Activated T-helper 2 cell treated with anti-CD3 and anti-CD28 coated beads, Interferon-gamma antibody, Interleukin-2, Interleukin-4, amounts not matched to agents 10 μg/mL and 5 μg/mL and 100 μg/mL, durations not matched to agents 14 hours and 24 hours and 36 hours (primary cell): ENCODE data around the gene CFAP57. TPM values are rescaled to one million over a fixed set of nuclear protein-coding genes. Genes with fewer than 3 reads are reported as not detected.
"Not testable (repeated sequence)": the region's sequence is repeated elsewhere in the genome, so short reads cannot be mapped to it uniquely, and the experiment has no call there.

Experiments
- DNase-seq: peaks from one replicate; pipeline ENCODE4 v3.0.0; 2021; ENCODE audit warnings: low spot score
- H3K27ac Mint-ChIP-seq: one replicate; pipeline ENCODE4 v1.8.0; 2021; ENCODE audit warnings: mixed read lengths
- H3K27me3 Mint-ChIP-seq: one replicate; pipeline ENCODE4 v1.8.0; 2021; ENCODE audit warnings: low read depth, mixed read lengths
- H3K36me3 Mint-ChIP-seq: one replicate; pipeline ENCODE4 v1.8.0; 2021; ENCODE audit warnings: low read depth, mixed read lengths
- H3K4me1 Mint-ChIP-seq: one replicate; pipeline ENCODE4 v1.8.0; 2021; ENCODE audit warnings: low read depth, mixed read lengths
- H3K4me3 Mint-ChIP-seq: one replicate; pipeline ENCODE4 v1.8.0; 2021; ENCODE audit warnings: low read depth, mild to moderate bottlenecking, moderate library complexity, mixed read lengths
- H3K9me3 Mint-ChIP-seq: one replicate; pipeline ENCODE4 v1.8.0; 2021; ENCODE audit warnings: mixed read lengths
- intact Hi-C: fragments of 100-400 bp; cut with micrococcal nuclease; formaldehyde crosslinking; loops from one replicate; pipeline ENCODE4 v1.15.1; 2023
- total RNA-seq: library from RNA; stranded (reverse); gene quantifications from 2 replicates; pipeline ENCODE4 v1.2.3, GENCODE V29; 2022

The CFAP57 gene
- total RNA-seq, 1 donor from 2014 or later, result 0.11 TPM

DNA sequence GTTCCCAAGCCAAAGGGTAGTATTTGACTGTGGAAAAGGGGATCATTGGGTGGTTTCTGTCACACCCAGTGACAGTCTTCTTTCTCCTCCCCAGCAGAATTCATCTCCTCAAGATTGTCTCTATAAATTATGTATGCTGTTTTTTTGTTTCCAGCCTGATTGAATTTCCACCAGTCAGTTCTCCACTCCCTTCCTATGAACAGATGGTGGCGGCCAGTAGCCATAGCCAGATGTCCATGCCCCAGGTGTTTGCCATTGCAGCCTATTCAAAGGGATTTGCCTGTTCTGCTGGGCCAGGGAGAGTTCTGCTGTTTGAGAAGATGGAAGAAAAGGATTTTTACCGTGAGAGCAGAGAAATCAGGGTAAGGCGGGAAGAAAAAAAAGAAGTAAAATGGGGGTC lies 12.9 kb downstream of the CFAP57 start:
- Mint-ChIP-seq H3K27me3 (peaks cover 13% of the 10 kb centered on the region), H3K4me1 (no peaks in the 10 kb centered on the region), H3K27ac (no peak overlapping the region), H3K9me3 (no peaks in the 10 kb centered on the region), H3K4me3 (no peak overlapping the region), H3K36me3 (no peaks in the 10 kb centered on the region)
- intact Hi-C loops, result no loop called here
- DNase-seq, result no peak

DNA sequence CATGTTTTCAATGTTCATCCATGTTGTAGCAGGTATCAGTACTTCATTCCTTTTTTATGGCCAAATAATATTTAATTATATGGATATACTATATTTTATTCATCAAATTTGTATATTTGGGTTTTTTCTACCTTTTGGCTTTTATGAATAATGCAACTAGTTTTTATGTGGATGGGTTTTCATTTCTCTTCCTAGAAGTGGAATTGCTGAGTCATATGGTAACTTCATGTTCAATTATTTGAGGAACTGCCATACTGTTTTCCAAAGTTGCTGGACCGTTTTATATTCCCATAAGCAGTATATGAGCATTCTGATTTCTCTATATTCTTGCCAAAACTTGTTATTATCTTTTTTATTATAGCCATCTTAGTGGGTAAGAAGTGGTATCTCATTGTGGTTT lies 16.0 kb downstream of the CFAP57 start:
- H3K36me3 Mint-ChIP-seq, result no peaks in the 10 kb centered on the region
- H3K27me3 Mint-ChIP-seq, result peaks cover 15% of the 10 kb centered on the region
- no peak overlapping the region for H3K27ac Mint-ChIP-seq
- H3K4me1 Mint-ChIP-seq, result no peaks in the 10 kb centered on the region
- intact Hi-C loops, result no loop called here
- no peak overlapping the region for H3K4me3 Mint-ChIP-seq
- H3K9me3 Mint-ChIP-seq, result no peaks in the 10 kb centered on the region
- DNase-seq, result no peak

DNA sequence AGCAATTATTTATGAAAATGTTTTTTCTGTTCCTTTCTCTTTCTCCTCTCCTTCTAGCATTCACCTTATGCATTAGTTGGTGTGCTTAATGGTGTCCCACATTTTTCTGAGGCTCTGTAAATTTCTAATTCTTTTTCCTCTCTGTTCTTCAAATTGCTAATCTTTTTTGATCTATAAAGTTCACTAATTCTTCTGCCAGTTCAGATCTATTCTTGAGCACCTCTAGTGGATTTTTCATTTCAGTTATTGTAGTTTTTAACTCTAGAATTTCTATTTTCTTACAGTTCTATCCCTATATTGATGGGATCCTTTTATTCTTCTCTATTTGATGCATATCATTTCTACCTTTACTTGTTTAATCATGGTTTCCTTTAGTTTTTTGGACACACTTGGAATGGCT lies 22.4 kb downstream of the CFAP57 start:
- Mint-ChIP-seq H3K36me3 (no peaks in the 10 kb centered on the region), H3K27me3 (peaks cover 15% of the 10 kb centered on the region), H3K9me3 (peaks cover 7% of the 10 kb centered on the region), H3K4me1 (no peaks in the 10 kb centered on the region), H3K27ac (no peak overlapping the region), H3K4me3 (no peak overlapping the region)
- intact Hi-C loops, result no loop called here
- no peak for DNase-seq

- H3K27ac Mint-ChIP-seq, result no peak overlapping the region
- no peak overlapping the region for H3K4me3 Mint-ChIP-seq
- peaks cover 9% of the 10 kb centered on the region for H3K27me3 Mint-ChIP-seq
- H3K9me3 Mint-ChIP-seq, result peaks cover 7% of the 10 kb centered on the region
- no peaks in the 10 kb centered on the region for H3K4me1 Mint-ChIP-seq
- intact Hi-C loops, result no loop called here
- H3K36me3 Mint-ChIP-seq, result no peaks in the 10 kb centered on the region
- no peak for DNase-seq
These were observed 25.4 kb downstream of the CFAP57 start for GRCh38 chr1:43197343-43198127.

DNA sequence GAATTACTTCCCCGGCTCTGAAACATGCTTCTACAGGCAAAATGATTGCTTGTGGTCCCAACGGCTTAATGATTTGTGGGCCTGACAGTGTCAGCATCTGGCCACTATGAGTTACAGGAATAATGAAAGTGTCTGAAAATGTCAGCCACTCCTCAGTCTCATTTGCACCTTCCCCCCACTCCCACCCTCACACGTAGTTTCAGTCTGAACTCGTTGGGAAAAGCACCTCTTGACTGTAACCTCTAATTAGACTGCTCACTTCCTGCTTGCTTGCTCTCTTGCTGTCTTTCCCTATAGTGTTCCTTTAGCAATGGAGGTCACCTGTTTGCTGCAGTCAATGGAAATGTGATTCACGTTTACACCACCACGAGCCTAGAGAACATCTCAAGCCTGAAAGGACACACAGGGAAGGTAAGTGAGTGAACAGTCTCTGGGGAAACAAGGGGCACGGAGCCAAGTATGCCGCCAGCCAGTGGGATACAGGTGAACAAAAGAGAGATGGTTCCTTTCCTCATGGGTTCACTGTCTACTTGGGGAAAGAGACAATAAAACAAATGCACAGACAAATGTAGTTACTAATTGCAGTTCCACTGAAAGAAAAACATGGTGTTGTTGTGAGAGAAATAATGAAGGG lies 27.1 kb downstream of the CFAP57 start:
- Mint-ChIP-seq H3K9me3 (peaks cover 5% of the 10 kb centered on the region), H3K27me3 (peaks cover 9% of the 10 kb centered on the region), H3K4me3 (no peak overlapping the region), H3K27ac (no peak overlapping the region), H3K36me3 (no peaks in the 10 kb centered on the region), H3K4me1 (no peaks in the 10 kb centered on the region)
- intact Hi-C loops, result no loop called here
- no peak for DNase-seq

GRCh38 chr1:43203859-43204258 lies 31.7 kb downstream of the CFAP57 start:
- H3K9me3 Mint-ChIP-seq, result no peaks in the 10 kb centered on the region
- no peaks in the 10 kb centered on the region for H3K27me3 Mint-ChIP-seq
- H3K36me3 Mint-ChIP-seq, result no peaks in the 10 kb centered on the region
- H3K4me1 Mint-ChIP-seq, result peaks cover 5% of the 10 kb centered on the region
- H3K4me3 Mint-ChIP-seq, result no peak overlapping the region
- no peak for DNase-seq
- no peak overlapping the region for H3K27ac Mint-ChIP-seq
- intact Hi-C loops, result no loop called here

GRCh38 chr1:43204394-43204793 lies 32.3 kb downstream of the CFAP57 start:
- H3K4me1 Mint-ChIP-seq, result peaks cover 5% of the 10 kb centered on the region
- no peaks in the 10 kb centered on the region for H3K36me3 Mint-ChIP-seq
- no peak overlapping the region for H3K27ac Mint-ChIP-seq
- intact Hi-C loops, result no loop called here
- no peaks in the 10 kb centered on the region for H3K27me3 Mint-ChIP-seq
- H3K9me3 Mint-ChIP-seq, result no peaks in the 10 kb centered on the region
- no peak for DNase-seq
- H3K4me3 Mint-ChIP-seq, result no peak overlapping the region

GRCh38 chr1:43205671-43206070 lies 33.5 kb downstream of the CFAP57 start:
- intact Hi-C loops, result no loop called here
- Mint-ChIP-seq H3K4me3 (no peak overlapping the region), H3K9me3 (no peaks in the 10 kb centered on the region), H3K4me1 (peaks cover 5% of the 10 kb centered on the region), H3K27ac (no peak overlapping the region), H3K36me3 (no peaks in the 10 kb centered on the region), H3K27me3 (no peaks in the 10 kb centered on the region)
- DNase-seq, result no peak

GRCh38 chr1:43206600-43207228 lies 34.6 kb downstream of the CFAP57 start:
- Mint-ChIP-seq H3K36me3 (no peaks in the 10 kb centered on the region), H3K4me1 (peaks cover 5% of the 10 kb centered on the region), H3K4me3 (no peak overlapping the region), H3K27me3 (peaks cover 3% of the 10 kb centered on the region), H3K9me3 (no peaks in the 10 kb centered on the region), H3K27ac (no peak overlapping the region)
- DNase-seq, result no peak
- intact Hi-C loops, result no loop called here

- no peaks in the 10 kb centered on the region for H3K36me3 Mint-ChIP-seq
- H3K27me3 Mint-ChIP-seq, result peaks cover 8% of the 10 kb centered on the region
- no peak overlapping the region for H3K4me3 Mint-ChIP-seq
- no peak for DNase-seq
- no peaks in the 10 kb centered on the region for H3K9me3 Mint-ChIP-seq
- intact Hi-C loops, result no loop called here
- H3K4me1 Mint-ChIP-seq, result peaks cover 5% of the 10 kb centered on the region
- no peak overlapping the region for H3K27ac Mint-ChIP-seq
These were observed 35.2 kb downstream of the CFAP57 start for GRCh38 chr1:43207229-43207853.

DNA sequence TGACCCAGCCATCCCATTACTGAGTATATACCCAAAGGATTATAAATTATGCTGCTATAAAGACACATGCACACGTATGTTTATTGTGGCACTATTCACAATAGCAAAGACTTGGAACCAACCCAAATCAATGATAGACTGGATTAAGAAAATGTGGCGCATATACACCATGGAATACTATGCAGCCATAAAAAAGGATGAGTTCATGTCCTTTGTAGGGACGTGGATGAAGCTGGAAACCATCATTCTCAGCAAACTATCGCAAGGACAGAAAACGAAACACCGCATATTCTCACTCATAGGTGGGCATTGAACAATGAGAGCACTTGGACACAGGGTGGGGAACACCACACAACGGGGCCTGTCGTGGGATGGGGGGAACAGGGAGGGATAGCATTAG lies 36.1 kb downstream of the CFAP57 start:
- H3K36me3 Mint-ChIP-seq, H3K4me3 Mint-ChIP-seq, DNase-seq, H3K27ac Mint-ChIP-seq, H3K4me1 Mint-ChIP-seq, intact Hi-C loops, H3K9me3 Mint-ChIP-seq: not testable (repeated sequence)
- H3K27me3 Mint-ChIP-seq, result peaks cover 11% of the 10 kb centered on the region

- Mint-ChIP-seq H3K4me3 (no peak overlapping the region), H3K36me3 (no peaks in the 10 kb centered on the region), H3K9me3 (no peaks in the 10 kb centered on the region), H3K27ac (no peak overlapping the region), H3K27me3 (peaks cover 17% of the 10 kb centered on the region), H3K4me1 (no peaks in the 10 kb centered on the region)
- no peak for DNase-seq
- intact Hi-C loops, result no loop called here
These were observed 42.6 kb downstream of the CFAP57 start for GRCh38 chr1:43214501-43215444.
